SK-N-SH treated with all-trans-retinoic acid at 6 μM for 48 hours (cell line): Measurements from ENCODE around the gene CEP290.

Source experiments
- ATAC-seq: fragments of 200-7000 bp; cut with Tn5 transposase; 3 replicates; pipeline ENCODE4 v1.9.1; 2020; ENCODE audit warnings: mild to moderate bottlenecking, moderate library complexity
- BACH2 ChIP-seq: fragments of 250-450 bp; sonication (Bioruptor Pico); IDR thresholded peaks from 2 replicates; pipeline ENCODE4 v1.9.0; 2021; ENCODE audit warnings: mild to moderate bottlenecking, borderline replicate concordance
- CREB5 ChIP-seq: fragments of 250-450 bp; sonication (Bioruptor Pico); IDR thresholded peaks from 2 replicates; pipeline ENCODE4 v1.5.1; 2020; ENCODE audit warnings: low read depth, mild to moderate bottlenecking, moderate library complexity
- CSDC2 ChIP-seq: fragments of 250-450 bp; sonication (Bioruptor Pico); IDR thresholded peaks from 2 replicates; pipeline ENCODE4 v1.5.0; 2020; ENCODE audit warnings: mild to moderate bottlenecking, moderate library complexity
- CSRNP3 ChIP-seq: fragments of 250-450 bp; sonication (Bioruptor Pico); IDR thresholded peaks from 2 replicates; pipeline ENCODE4 v1.5.1; 2021; ENCODE audit warnings: mild to moderate bottlenecking, moderate library complexity
- ESRRG ChIP-seq: fragments of 250-450 bp; sonication (Bioruptor Pico); IDR thresholded peaks from 2 replicates; pipeline ENCODE4 v1.6.1; 2021; ENCODE audit warnings: mild to moderate bottlenecking
- GLIS3 ChIP-seq: fragments of 250-450 bp; sonication (Bioruptor Pico); IDR thresholded peaks from 2 replicates; pipeline ENCODE4 v1.5.0; 2020; ENCODE audit warnings: mild to moderate bottlenecking, moderate library complexity
- ISL1 ChIP-seq: fragments of 250-450 bp; sonication (Bioruptor Pico); IDR thresholded peaks from 2 replicates; pipeline ENCODE4 v2.1.2; 2022; ENCODE audit warnings: mild to moderate bottlenecking, moderate library complexity
- OSR1 ChIP-seq: fragments of 250-450 bp; sonication (Bioruptor Pico); IDR thresholded peaks from 2 replicates; pipeline ENCODE4 v1.8.0; 2022; ENCODE audit warnings: moderate library complexity, mild to moderate bottlenecking, inconsistent platforms
- PATZ1 ChIP-seq: fragments of 250-450 bp; sonication (Bioruptor Pico); IDR thresholded peaks from 2 replicates; pipeline ENCODE4 v1.8.0; 2020; ENCODE audit warnings: mild to moderate bottlenecking, moderate library complexity, borderline replicate concordance
- POU6F1 ChIP-seq: fragments of 250-450 bp; sonication (Bioruptor Pico); IDR thresholded peaks from 2 replicates; pipeline ENCODE4 v1.8.0; 2021; ENCODE audit warnings: low read depth, mild to moderate bottlenecking, moderate library complexity, borderline replicate concordance
- PPARA ChIP-seq: fragments of 250-450 bp; sonication (Bioruptor Pico); IDR thresholded peaks from 2 replicates; pipeline ENCODE4 v1.5.0; 2020; ENCODE audit warnings: mild to moderate bottlenecking, borderline replicate concordance
- RARB ChIP-seq: fragments of 250-450 bp; sonication (Bioruptor Pico); IDR thresholded peaks from 2 replicates; pipeline ENCODE4 v1.8.0; 2021; ENCODE audit warnings: mild to moderate bottlenecking, moderate library complexity
- SNAI2 ChIP-seq: fragments of 250-450 bp; sonication (Bioruptor Pico); IDR thresholded peaks from 2 replicates; pipeline ENCODE4 v1.5.0; 2020; ENCODE audit warnings: mild to moderate bottlenecking, moderate library complexity
- TCF4 ChIP-seq: fragments of 250-450 bp; sonication (Bioruptor Pico); IDR thresholded peaks from 2 replicates; pipeline ENCODE4 v1.8.0; 2021; ENCODE audit warnings: mild to moderate bottlenecking, moderate library complexity, borderline replicate concordance
- TOX ChIP-seq: fragments of 250-450 bp; sonication (Bioruptor Pico); IDR thresholded peaks from 2 replicates; pipeline ENCODE4 v1.8.0; 2021; ENCODE audit warnings: mild to moderate bottlenecking, moderate library complexity, borderline replicate concordance
- TSHZ2 ChIP-seq: fragments of 250-450 bp; sonication (Bioruptor Pico); IDR thresholded peaks from 2 replicates; pipeline ENCODE4 v1.5.0; 2020; ENCODE audit warnings: mild to moderate bottlenecking, moderate library complexity
- ZC3H10 ChIP-seq: fragments of 250-450 bp; sonication (Bioruptor Pico); IDR thresholded peaks from 2 replicates; pipeline ENCODE4 v1.5.1; 2021; ENCODE audit warnings: mild to moderate bottlenecking, moderate library complexity
- ZFP3 ChIP-seq: fragments of 250-450 bp; sonication (Bioruptor Pico); IDR thresholded peaks from 2 replicates; pipeline ENCODE4 v1.5.0; 2020; ENCODE audit warnings: mild to moderate bottlenecking, moderate library complexity
- ZFP30 ChIP-seq: fragments of 450-650 bp; formaldehyde crosslinking; IDR thresholded peaks from 2 replicates; pipeline ENCODE4 v1.5.0; 2022; ENCODE audit warnings: mild to moderate bottlenecking, moderate library complexity
- ZNF565 ChIP-seq: fragments of 450-650 bp; formaldehyde crosslinking; conservative IDR thresholded peaks from 2 replicates; pipeline ENCODE4 v1.5.0; 2020; ENCODE audit warnings: low read depth, mild to moderate bottlenecking, moderate library complexity
- ZNF70 ChIP-seq: fragments of 450-650 bp; formaldehyde crosslinking; IDR thresholded peaks from 2 replicates; pipeline ENCODE4 v1.5.0; 2020; ENCODE audit warnings: mild to moderate bottlenecking, moderate library complexity
- ZNF8 ChIP-seq: fragments of 450-650 bp; formaldehyde crosslinking; IDR thresholded peaks from 2 replicates; pipeline ENCODE4 v1.5.0; 2020; ENCODE audit warnings: mild to moderate bottlenecking, moderate library complexity

Gene CEP290

GRCh38 chr12:88067301-88067700 lies 74.6 kb downstream of the CEP290 start:
- no peak for ATAC-seq
- TF ChIP-seq RARB (CRISPR knock-in tag) (no peak), ZFP3 (CRISPR knock-in tag) (no peak), BACH2 (CRISPR knock-in tag) (no peak), ZNF70 (CRISPR knock-in tag) (no peak), ZNF8 (CRISPR knock-in tag) (no peak), ISL1 (no peak), OSR1 (CRISPR knock-in tag) (no peak), TOX (CRISPR knock-in tag) (no peak), PATZ1 (CRISPR knock-in tag) (no peak), TSHZ2 (no peak), CREB5 (no peak), GLIS3 (no peak), POU6F1 (CRISPR knock-in tag) (no peak), ESRRG (CRISPR knock-in tag) (no peak), ZFP30 (CRISPR knock-in tag) (no peak), ZNF565 (no peak), TCF4 (CRISPR knock-in tag) (no peak), PPARA (CRISPR knock-in tag) (no peak), ZC3H10 (no peak), CSDC2 (CRISPR knock-in tag) (no peak)

- ATAC-seq: peak; percentile 67
- TF ChIP-seq CSRNP3 (CRISPR knock-in tag) (no peak), POU6F1 (CRISPR knock-in tag) (no peak), ISL1 (no peak), BACH2 (CRISPR knock-in tag) (no peak), PATZ1 (CRISPR knock-in tag) (no peak), ZNF70 (CRISPR knock-in tag) (no peak), SNAI2 (CRISPR knock-in tag) (no peak), ZNF565 (no peak), ZFP30 (CRISPR knock-in tag) (no peak), PPARA (CRISPR knock-in tag) (no peak), OSR1 (CRISPR knock-in tag) (no peak), GLIS3 (no peak)
Observed at GRCh38 chr12:88063375-88063774, 78.5 kb downstream of the CEP290 start.
